Body of pancreas (tissue), 4 donors: ENCODE results near the gene PAPPA.

Experiments
- CTCF ChIP-seq, 7 experiments: fragments of 450-650 bp in 4 of 7; fragments of 200-600 bp in 3 of 7; sonication (generic) in 3 of 7; IDR thresholded peaks; one replicate each; pipeline ENCODE4 v1.5.1; 2016 to 2019; ENCODE audit warnings: antibody characterized with exemption in 7 of 7
- POLR2A ChIP-seq, 3 donors: fragments of 450-650 bp; IDR thresholded peaks; one replicate each; pipeline ENCODE4 v1.6.1; 2016; ENCODE audit warnings: antibody characterized with exemption in 3 of 3, mild to moderate bottlenecking in 2 of 3

- TF ChIP-seq CTCF (IDR thresholded peaks at IDR 0.05), result no peak
- TF ChIP-seq POLR2A (IDR thresholded peaks at IDR 0.05), result no peak
Observed at GRCh38 chr9:116419181-116419580, 265.6 kb downstream of the PAPPA start.
